NCI-H510A treated with DMSO at 0.1 percent for 48 hours (cell line): ENCODE measurements around the gene SH3PXD2A.
A peak's percentile ranks its signal among the peaks of the same experiment; 100 is the strongest.

ENCODE experiments used
- DNase-seq: peaks from one replicate; lab custom pipeline; 2025; lab: John Stamatoyannopoulos, UW

SH3PXD2A gene

GRCh38 chr10:103812004-103812403 is 43.4 kb downstream of the SH3PXD2A start:
- DNase-seq, result no peak

GRCh38 chr10:103811463-103811862 is 43.9 kb downstream of the SH3PXD2A start:
- DNase-seq, result no peak

DNA sequence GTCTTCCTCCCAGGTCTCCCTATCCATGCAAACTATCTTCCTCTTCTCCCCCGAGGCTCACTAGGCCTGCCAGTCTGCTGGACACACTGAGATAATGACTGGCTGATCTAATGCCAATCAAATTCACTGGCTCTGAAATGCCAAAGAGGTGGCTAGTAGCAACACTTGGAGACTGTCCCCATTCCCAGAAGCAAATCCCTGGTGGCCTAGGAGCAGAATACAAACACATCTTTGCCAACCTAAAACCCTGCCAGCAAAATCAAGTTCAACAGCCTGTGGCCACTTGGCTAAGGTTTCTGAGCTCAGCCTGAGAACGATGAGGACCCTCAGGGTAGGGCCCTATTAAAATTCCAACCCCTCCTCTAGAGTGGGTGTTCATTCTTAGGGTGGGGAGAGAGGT is 46.6 kb downstream of the SH3PXD2A start:
- DNase-seq, result no peak

GRCh38 chr10:103807996-103808395 is 47.4 kb downstream of the SH3PXD2A start:
- no peak for DNase-seq

DNA sequence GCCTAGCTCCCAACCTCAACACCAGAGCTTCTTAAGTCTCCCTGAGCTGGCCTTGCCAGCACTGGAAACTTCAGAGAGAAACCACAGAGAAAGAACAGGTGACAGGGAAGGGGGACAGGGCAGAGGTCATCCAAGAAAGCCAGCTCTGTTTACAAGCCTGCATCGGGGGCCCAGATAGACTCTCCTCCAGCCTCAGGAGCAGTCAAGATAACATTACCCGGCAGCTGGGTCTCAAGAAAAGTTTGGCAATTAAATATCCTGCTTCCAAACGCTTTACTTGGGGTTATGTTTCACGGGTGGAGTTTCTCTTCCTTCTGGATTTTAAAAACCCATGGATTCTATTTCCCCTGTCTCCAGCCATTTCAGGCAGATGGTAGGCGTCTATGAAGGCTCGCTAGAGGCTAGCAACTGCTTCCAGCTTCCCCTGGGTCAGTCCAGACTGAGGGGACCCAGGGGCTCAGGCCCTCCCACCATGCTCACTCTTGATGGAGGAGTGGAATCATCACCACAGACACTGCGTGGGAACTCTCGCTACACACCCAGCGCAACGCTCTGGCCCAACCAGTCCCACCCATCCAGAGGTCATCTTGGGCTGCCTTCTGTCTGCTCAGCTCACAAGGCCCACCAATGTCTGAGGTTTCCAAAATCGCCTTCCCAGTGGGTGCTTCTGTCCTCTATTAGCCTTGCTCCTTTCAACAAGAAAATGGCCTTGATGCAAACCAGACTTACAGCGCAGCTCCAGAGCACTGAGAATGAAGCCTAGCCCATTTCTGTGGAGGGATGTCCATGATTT is 48.8 kb downstream of the SH3PXD2A start:
- DNase-seq, result no peak

- DNase-seq, result no peak
Measured at GRCh38 chr10:103805781-103806180, 49.6 kb downstream of the SH3PXD2A start.

- DNase-seq, result no peak
Measured at GRCh38 chr10:103804871-103805270, 50.5 kb downstream of the SH3PXD2A start.

GRCh38 chr10:103803941-103804340 is 51.4 kb downstream of the SH3PXD2A start:
- DNase-seq, result no peak

- no peak for DNase-seq
Measured at GRCh38 chr10:103802637-103803353, 52.6 kb downstream of the SH3PXD2A start.

DNA sequence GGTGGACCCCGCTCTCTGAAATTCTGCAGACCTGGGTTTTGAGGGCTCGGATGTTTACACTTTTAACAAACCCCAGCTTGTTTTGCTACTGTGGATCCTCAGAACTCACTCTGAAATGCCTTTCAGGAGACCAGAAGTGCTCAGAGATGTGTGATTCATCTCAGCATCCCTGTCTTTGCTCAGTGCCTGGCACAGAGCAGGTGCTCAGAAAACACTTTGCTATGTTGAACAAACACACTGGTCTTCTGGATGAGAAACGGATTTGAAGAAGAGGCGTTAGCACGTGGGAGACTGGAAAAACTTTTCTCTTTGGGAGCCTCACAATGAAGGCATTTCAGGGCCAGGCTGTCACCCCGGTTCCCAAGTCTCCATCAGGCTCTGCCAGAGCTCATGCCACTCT is 53.3 kb downstream of the SH3PXD2A start:
- DNase-seq, result peak; percentile 34

DNA sequence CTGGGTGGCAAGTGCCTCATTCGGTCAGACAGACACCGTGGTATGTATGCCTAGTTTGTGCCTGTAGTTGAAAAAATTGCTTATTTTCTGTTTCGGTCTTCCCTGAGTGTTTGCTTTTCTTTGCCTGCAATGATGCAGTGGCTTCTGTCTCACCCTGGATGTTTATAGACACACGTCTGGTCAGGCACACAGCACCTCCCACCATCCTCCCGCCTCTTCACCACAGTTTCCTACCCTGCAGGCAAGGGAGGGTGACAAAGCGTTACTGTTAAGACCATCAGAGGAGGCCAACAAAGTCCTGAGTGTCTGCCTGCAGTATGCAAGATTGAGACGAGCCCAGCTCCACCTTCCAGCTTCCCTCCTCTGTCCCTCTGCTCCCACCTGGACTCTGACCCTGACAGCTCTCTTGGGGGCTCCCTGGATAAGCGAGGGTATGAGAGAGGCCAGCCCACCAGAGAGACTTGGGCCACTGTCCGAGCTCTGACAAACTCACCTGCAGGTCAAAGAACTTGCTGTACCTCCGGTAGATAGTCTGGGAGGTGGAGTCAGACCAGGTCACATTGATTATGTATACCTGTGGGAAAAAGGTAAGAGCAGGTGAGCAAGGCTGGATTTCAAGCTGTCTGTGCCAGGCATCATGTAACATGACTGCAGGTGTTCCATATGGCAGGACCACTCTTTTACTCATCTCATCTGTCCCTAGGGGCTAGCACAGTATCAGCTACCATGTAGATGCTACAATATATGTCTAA is 54.4 kb downstream of the SH3PXD2A start:
- peak; percentile 77 for DNase-seq

DNA sequence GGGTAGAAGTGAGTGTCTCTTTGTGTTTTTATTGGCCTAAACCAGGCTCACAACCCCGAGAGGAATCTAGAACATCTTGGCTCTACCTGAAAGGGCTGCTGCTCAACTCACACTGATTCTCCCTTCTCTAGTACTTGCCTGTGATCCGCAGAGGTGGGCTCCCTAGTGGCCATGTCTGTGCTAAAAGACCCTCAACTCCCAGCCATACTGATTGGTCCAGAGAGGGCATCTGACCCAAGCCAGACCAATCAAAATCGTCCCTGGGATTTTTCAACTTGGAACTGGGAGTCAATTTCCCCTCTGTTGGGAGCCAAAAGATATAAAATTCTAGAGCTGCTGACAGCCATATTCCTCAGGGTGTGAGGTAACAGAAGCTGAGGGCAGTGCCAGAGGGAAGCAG is 55.3 kb downstream of the SH3PXD2A start:
- DNase-seq, result no peak

- DNase-seq, result no peak
Measured at GRCh38 chr10:103799341-103799740, 56.0 kb downstream of the SH3PXD2A start.

DNA sequence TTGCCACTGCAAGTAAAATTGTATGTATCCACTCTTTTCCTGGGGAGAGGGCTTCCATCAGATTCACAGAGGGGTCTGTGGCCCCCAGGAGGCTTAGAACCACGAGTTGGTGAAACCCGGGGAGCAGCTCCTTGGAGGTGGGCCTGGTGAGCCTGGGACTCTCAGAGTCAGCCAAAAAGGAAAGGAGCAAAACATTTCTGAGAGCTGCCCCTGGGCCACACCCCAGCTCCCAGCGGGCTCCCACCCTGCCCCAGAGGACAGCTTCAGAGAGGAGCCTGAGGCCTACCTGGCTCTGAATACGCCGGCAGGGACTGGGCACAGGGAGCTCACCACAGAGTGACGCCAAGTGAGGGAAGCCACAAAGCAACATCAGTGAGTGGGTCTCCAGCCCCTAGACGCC is 56.9 kb downstream of the SH3PXD2A start:
- DNase-seq, result no peak

DNA sequence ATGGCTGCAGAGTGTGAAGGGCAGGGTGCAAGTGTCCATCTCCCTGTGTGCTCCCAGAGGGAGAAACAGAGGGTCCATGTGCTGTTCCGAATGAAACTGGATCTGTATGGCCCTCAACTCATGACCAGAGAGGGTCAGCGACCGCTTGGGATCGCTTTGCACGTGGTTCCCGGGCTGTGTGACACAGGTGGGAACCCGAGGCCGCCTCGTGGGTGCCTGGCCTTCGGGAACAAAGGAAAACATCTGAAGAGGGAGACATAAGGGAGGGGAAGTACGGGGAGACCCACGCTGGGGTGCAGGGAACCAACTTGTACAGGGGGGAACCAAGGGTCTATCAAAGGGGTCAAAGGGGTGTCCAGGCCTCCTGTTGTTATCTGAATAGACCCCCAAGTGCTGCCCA is 57.5 kb downstream of the SH3PXD2A start:
- DNase-seq, result no peak

DNA sequence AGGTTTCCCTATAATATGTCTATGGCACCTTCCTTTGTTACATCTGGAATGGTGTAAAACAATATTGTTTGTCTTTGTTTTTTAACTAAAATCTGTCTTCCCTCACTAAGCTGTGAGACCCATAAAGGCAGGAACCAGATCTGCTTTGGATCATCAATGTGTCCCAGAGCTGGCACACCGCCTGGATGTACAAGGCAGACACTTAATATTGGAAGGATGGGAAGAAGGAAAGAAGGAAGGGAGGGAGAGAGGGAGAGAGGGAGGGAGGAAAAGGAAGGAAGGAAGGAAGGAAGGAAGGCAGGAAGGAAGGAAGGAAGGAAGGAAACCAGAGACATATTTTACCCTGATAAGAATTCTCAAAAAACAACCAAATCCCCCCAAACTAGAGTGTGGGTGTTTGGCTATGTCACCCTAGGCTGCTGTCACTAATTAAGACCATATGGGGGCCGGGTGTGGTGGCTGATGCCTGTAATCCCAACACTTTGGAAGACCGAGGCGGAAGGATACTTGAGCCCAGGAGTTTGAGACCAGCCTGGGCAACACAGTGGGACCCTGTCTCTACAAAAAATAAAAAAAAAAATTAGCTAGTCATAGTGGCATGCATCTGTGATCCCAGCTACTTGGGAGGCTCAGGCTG is 59.6 kb downstream of the SH3PXD2A start:
- DNase-seq, result no peak

- DNase-seq, result peak; percentile 59
Measured at GRCh38 chr10:103794996-103795395, 60.4 kb downstream of the SH3PXD2A start.

GRCh38 chr10:103793920-103794883 is 61.2 kb downstream of the SH3PXD2A start:
- DNase-seq, result peak; percentile 99

DNA sequence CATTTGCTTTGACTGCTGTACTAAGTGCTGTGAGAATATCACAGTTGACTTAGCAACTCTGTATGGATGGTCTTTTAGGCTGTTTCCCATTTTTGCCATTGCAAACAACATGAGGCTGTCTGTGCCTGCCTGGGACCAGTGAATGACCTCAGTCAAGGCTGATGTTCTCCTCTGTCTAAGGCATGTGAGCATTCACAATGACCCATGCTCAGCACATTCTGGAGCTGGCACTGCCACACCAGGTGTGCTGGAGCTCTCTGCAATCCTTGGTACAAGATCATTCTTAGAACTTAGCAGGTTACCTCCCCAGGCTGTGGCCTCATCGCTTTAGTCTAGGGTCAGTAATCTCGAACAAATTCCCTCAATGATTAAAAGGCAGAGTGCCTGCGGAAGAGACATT is 61.9 kb downstream of the SH3PXD2A start:
- DNase-seq, result peak; percentile 68

- DNase-seq, result no peak
Measured at GRCh38 chr10:103792547-103792946, 62.8 kb downstream of the SH3PXD2A start.

GRCh38 chr10:103791858-103792257 is 63.5 kb downstream of the SH3PXD2A start:
- no peak for DNase-seq
